Measurements from ENCODE around the gene BAIAP2L2.
A peak's percentile ranks its signal among the peaks of the same experiment; 100 is the strongest.

The BAIAP2L2 gene

GRCh38 chr22:38074181-38075104, 36.0 kb downstream of the BAIAP2L2 start:
- DNase-seq, result no peak
- in situ Hi-C loops (cut with HindIII; ENCODE audit: low pct_ligation_motif_present, low pct_unique_long_range_greater_than_20kb, low sequenced_read_pairs), result no loop called here

GRCh38 chr22:38073150-38074130, 37.0 kb downstream of the BAIAP2L2 start:
- DNase-seq, result no peak
- in situ Hi-C loops (cut with HindIII; ENCODE audit: low pct_ligation_motif_present, low pct_unique_long_range_greater_than_20kb, low sequenced_read_pairs), result no loop called here

GRCh38 chr22:38072322-38073149, 37.9 kb downstream of the BAIAP2L2 start:
- no peak for DNase-seq
- in situ Hi-C loops (cut with HindIII; ENCODE audit: low pct_ligation_motif_present, low pct_unique_long_range_greater_than_20kb, low sequenced_read_pairs), result no loop called here

- no peak for DNase-seq
- in situ Hi-C loops (cut with HindIII; ENCODE audit: low pct_ligation_motif_present, low pct_unique_long_range_greater_than_20kb, low sequenced_read_pairs), result no loop called here
Measured at GRCh38 chr22:38071421-38072321, 38.8 kb downstream of the BAIAP2L2 start.

- in situ Hi-C loops (cut with HindIII; ENCODE audit: low pct_ligation_motif_present, low pct_unique_long_range_greater_than_20kb, low sequenced_read_pairs), result no loop called here
- DNase-seq, result no peak
Measured at GRCh38 chr22:38070250-38070921, 40.1 kb downstream of the BAIAP2L2 start.

GRCh38 chr22:38069372-38070249, 40.9 kb downstream of the BAIAP2L2 start:
- peak; percentile 10 for DNase-seq
- in situ Hi-C loops (cut with HindIII; ENCODE audit: low pct_ligation_motif_present, low pct_unique_long_range_greater_than_20kb, low sequenced_read_pairs), result no loop called here

GRCh38 chr22:38068641-38069371, 41.7 kb downstream of the BAIAP2L2 start:
- in situ Hi-C loops (cut with HindIII; ENCODE audit: low pct_ligation_motif_present, low pct_unique_long_range_greater_than_20kb, low sequenced_read_pairs), result no loop called here
- DNase-seq, result no peak

- no peak for DNase-seq
- in situ Hi-C loops (cut with HindIII; ENCODE audit: low pct_ligation_motif_present, low pct_unique_long_range_greater_than_20kb, low sequenced_read_pairs), result no loop called here
Measured at GRCh38 chr22:38067761-38068360, 42.6 kb downstream of the BAIAP2L2 start.

- in situ Hi-C loops (cut with HindIII; ENCODE audit: low pct_ligation_motif_present, low pct_unique_long_range_greater_than_20kb, low sequenced_read_pairs), result no loop called here
- DNase-seq, result no peak
Measured at GRCh38 chr22:38067028-38067415, 43.5 kb downstream of the BAIAP2L2 start.

GRCh38 chr22:38066381-38067027, 44.0 kb downstream of the BAIAP2L2 start:
- in situ Hi-C loops (cut with HindIII; ENCODE audit: low pct_ligation_motif_present, low pct_unique_long_range_greater_than_20kb, low sequenced_read_pairs), result no loop called here
- no peak for DNase-seq

- DNase-seq, result no peak
- in situ Hi-C loops (cut with HindIII; ENCODE audit: low pct_ligation_motif_present, low pct_unique_long_range_greater_than_20kb, low sequenced_read_pairs), result no loop called here
Measured at GRCh38 chr22:38065539-38065938, 44.9 kb downstream of the BAIAP2L2 start.

GRCh38 chr22:38062791-38063190, 47.7 kb downstream of the BAIAP2L2 start:
- in situ Hi-C loops (cut with HindIII; ENCODE audit: low pct_ligation_motif_present, low pct_unique_long_range_greater_than_20kb, low sequenced_read_pairs), result no loop called here
- DNase-seq, result no peak

- peak; percentile 90 for DNase-seq
- in situ Hi-C loops (cut with HindIII; ENCODE audit: low pct_ligation_motif_present, low pct_unique_long_range_greater_than_20kb, low sequenced_read_pairs), result no loop called here
Measured at GRCh38 chr22:38056969-38057891, 53.3 kb downstream of the BAIAP2L2 start, which contains the start of gene PICK1. TSS of gene PICK1 (plus strand) at chr22:38057404. CDS start at chr22:38057810, 406 bp downstream.

Measured in ACHN (cell line).